GM23338 (cell line): ENCODE results near the gene NRG3. TPM values are rescaled to one million over a fixed set of nuclear protein-coding genes. Genes with fewer than 3 reads are reported as not detected.
"Not testable (repeated sequence)": the region's sequence is repeated elsewhere in the genome, so short reads cannot be mapped to it uniquely, and the experiment has no call there.

Source experiments
- ATAC-seq: fragments of 200-7000 bp; cut with Tn5 transposase; 3 replicates; pipeline ENCODE4 v1.9.1; 2020
- DNase-seq: peaks from one replicate; pipeline ENCODE4 v3.0.0-alpha.2; 2015; ENCODE audit warnings: low spot score
- H2AFZ ChIP-seq: fragments of 200-600 bp; sonication (generic); 2 replicates; pipeline ENCODE4 v1.8.0; 2016; ENCODE audit warnings: antibody characterized with exemption, mild to moderate bottlenecking, moderate library complexity
- H3F3A ChIP-seq: fragments of 200-600 bp; sonication (generic); replicated peaks from 2 replicates; pipeline ENCODE4 v1.8.0; 2017; ENCODE audit warnings: antibody characterized with exemption, mixed run types, low read depth
- H3K27ac ChIP-seq: fragments of 200-600 bp; sonication (generic); 2 replicates; pipeline ENCODE4 v1.6.1; 2016; ENCODE audit warnings: low read depth
- H3K27me3 ChIP-seq: fragments of 200-600 bp; sonication (generic); 2 replicates; pipeline ENCODE4 v1.8.0; 2016; ENCODE audit warnings: mild to moderate bottlenecking, mixed run types, moderate library complexity; ENCODE audit not compliant: insufficient read depth
- H3K36me3 ChIP-seq: fragments of 200-600 bp; sonication (generic); 2 replicates; pipeline ENCODE4 v1.8.0; 2016; ENCODE audit warnings: mild to moderate bottlenecking; ENCODE audit not compliant: insufficient read depth
- H3K4me1 ChIP-seq: fragments of 200-600 bp; sonication (generic); 2 replicates; pipeline ENCODE4 v1.8.0; 2016; ENCODE audit warnings: mild to moderate bottlenecking, moderate library complexity; ENCODE audit not compliant: insufficient read depth
- H3K4me2 ChIP-seq: fragments of 200-600 bp; sonication (generic); 2 replicates; pipeline ENCODE4 v1.7.1; 2017; ENCODE audit warnings: mixed run types
- H3K4me3 ChIP-seq: fragments of 200-600 bp; sonication (generic); 2 replicates; pipeline ENCODE4 v1.6.1; 2016; ENCODE audit warnings: mixed run types
- H3K79me2 ChIP-seq: fragments of 200-600 bp; sonication (generic); replicated peaks from 2 replicates; pipeline ENCODE4 v1.8.0; 2017; ENCODE audit warnings: mild to moderate bottlenecking; ENCODE audit not compliant: insufficient read depth
- H3K9me2 ChIP-seq: fragments of 200-600 bp; sonication (generic); 2 replicates; pipeline ENCODE4 v1.8.0; 2017; ENCODE audit not compliant: insufficient read depth
- H4K20me1 ChIP-seq: fragments of 200-600 bp; sonication (generic); replicated peaks from 2 replicates; pipeline ENCODE4 v1.8.0; 2017; ENCODE audit warnings: mild to moderate bottlenecking; ENCODE audit not compliant: insufficient read depth
- H3K27ac Mint-ChIP-seq: 2 replicates; pipeline ENCODE4 v1.8.0; 2020; ENCODE audit warnings: inconsistent platforms, mild to moderate bottlenecking, moderate library complexity, mixed read lengths
- H3K27me3 Mint-ChIP-seq: 3 replicates; pipeline ENCODE4 v1.8.0; 2022; ENCODE audit warnings: low read depth, mild to moderate bottlenecking, moderate library complexity, mixed read lengths, inconsistent platforms; ENCODE audit not compliant: insufficient read depth, poor library complexity
- H3K36me3 Mint-ChIP-seq: 3 replicates; pipeline ENCODE4 v1.8.0; 2021; ENCODE audit warnings: low read depth, mild to moderate bottlenecking, inconsistent platforms, moderate library complexity, mixed read lengths
- H3K4me1 Mint-ChIP-seq: 3 replicates; pipeline ENCODE4 v1.8.0; 2020; ENCODE audit warnings: mild to moderate bottlenecking, inconsistent platforms, mixed read lengths
- H3K4me3 Mint-ChIP-seq: 3 replicates; pipeline ENCODE4 v1.8.0; 2021; ENCODE audit warnings: moderate library complexity, mild to moderate bottlenecking, inconsistent platforms, mixed read lengths
- H3K9me3 Mint-ChIP-seq: 3 replicates; pipeline ENCODE4 v1.8.0; 2020; ENCODE audit warnings: moderate library complexity, mild to moderate bottlenecking, inconsistent platforms, mixed read lengths
- CREB1 ChIP-seq: fragments of 250-450 bp; sonication (Bioruptor Pico); IDR thresholded peaks from 2 replicates; pipeline ENCODE4 v1.5.0; 2020; ENCODE audit warnings: low read depth, mild to moderate bottlenecking, moderate library complexity
- EZH2 ChIP-seq: fragments of 200-600 bp; sonication (generic); IDR thresholded peaks from one replicate; pipeline ENCODE4 v1.8.0; 2017; ENCODE audit warnings: antibody characterized with exemption, mild to moderate bottlenecking, low read depth; ENCODE audit not compliant: unreplicated experiment
- EZH2phosphoT487 ChIP-seq: fragments of 200-600 bp; sonication (generic); IDR thresholded peaks from one replicate; pipeline ENCODE4 v1.8.1; 2018; ENCODE audit warnings: antibody characterized with exemption; ENCODE audit not compliant: unreplicated experiment
- POLR2AphosphoS5 ChIP-seq: IDR thresholded peaks from 2 replicates; pipeline ENCODE4 v1.6.1; 2016; ENCODE audit warnings: antibody characterized with exemption, low read depth
- STAT1 ChIP-seq: IDR thresholded peaks from one replicate; pipeline ENCODE4 v1.6.1; 2016; ENCODE audit warnings: antibody characterized with exemption; ENCODE audit not compliant: unreplicated experiment
- ZNF331 ChIP-seq: fragments of 250-450 bp; sonication (Bioruptor Pico); IDR thresholded peaks from 2 replicates; pipeline ENCODE4 v1.5.0; 2020; ENCODE audit warnings: low read depth, mild to moderate bottlenecking, moderate library complexity
- polyA plus RNA-seq: library from polyadenylated mRNA; unstranded; fragments of >200 nt; fragmentation: Nextera tagmentation; extraction: Ambion mirVana; gene quantifications from 2 replicates; pipeline ENCODE4 v1.2.1, GENCODE V29; 2016
- total RNA-seq: library from RNA; depleted of rRNA; stranded (reverse); fragments of >200 nt; shearing (Covaris generic); gene quantifications from 2 replicates; pipeline ENCODE4 v1.2.3, GENCODE V29; 2014
- TF ChIP-seq, protein P1 (sequence below), 2 experiments: fragments of 200-600 bp in 1 of 2; sonication (generic) in 1 of 2; conservative IDR thresholded peaks; 2 replicates each; pipeline versions ENCODE4 v1.5.1 to v1.6.1; 2016 to 2017; ENCODE audit warnings: antibody characterized with exemption in 2 of 2, low read depth in 2 of 2, mild to moderate bottlenecking in 2 of 2, moderate library complexity in 1 of 2
- TF ChIP-seq, protein P2 (sequence below): IDR thresholded peaks from one replicate; pipeline ENCODE4 v1.6.1; 2018; ENCODE audit warnings: antibody characterized with exemption; ENCODE audit not compliant: unreplicated experiment
- TF ChIP-seq, protein P3 (sequence below): IDR thresholded peaks from 2 replicates; pipeline ENCODE4 v1.6.1; 2016; ENCODE audit warnings: antibody characterized with exemption

The NRG3 gene
- total and polyA plus RNA-seq, 2 experiments from 2014 or later: 1.9 to 3.9 TPM

DNA sequence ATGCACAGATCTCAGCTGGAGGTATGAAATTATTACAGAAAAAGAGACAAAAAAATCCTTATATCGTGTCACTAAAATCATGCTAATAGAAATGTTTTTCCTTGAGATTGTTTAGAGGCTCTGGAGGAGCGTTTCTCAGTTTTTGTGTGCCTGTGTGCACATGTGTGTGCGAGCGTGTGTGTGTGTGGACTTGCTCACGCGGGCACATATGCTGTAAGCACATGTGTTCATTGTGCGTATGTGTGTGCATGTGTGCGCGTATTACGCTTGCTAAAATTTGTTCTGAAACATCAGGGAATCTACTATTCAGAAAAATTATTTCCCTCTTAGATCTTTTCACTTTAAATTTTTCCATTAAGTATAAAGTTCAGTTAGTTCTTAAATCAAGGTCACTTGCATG, 1111.2 kb downstream of the NRG3 start (continued):
- TF ChIP-seq POLR2AphosphoS5 (no peak), ZNF331 (CRISPR knock-in tag) (no peak), STAT1 (no peak), CREB1 (CRISPR knock-in tag) (no peak), EZH2phosphoT487 (no peak)
- TF ChIP-seq, protein P1, sequence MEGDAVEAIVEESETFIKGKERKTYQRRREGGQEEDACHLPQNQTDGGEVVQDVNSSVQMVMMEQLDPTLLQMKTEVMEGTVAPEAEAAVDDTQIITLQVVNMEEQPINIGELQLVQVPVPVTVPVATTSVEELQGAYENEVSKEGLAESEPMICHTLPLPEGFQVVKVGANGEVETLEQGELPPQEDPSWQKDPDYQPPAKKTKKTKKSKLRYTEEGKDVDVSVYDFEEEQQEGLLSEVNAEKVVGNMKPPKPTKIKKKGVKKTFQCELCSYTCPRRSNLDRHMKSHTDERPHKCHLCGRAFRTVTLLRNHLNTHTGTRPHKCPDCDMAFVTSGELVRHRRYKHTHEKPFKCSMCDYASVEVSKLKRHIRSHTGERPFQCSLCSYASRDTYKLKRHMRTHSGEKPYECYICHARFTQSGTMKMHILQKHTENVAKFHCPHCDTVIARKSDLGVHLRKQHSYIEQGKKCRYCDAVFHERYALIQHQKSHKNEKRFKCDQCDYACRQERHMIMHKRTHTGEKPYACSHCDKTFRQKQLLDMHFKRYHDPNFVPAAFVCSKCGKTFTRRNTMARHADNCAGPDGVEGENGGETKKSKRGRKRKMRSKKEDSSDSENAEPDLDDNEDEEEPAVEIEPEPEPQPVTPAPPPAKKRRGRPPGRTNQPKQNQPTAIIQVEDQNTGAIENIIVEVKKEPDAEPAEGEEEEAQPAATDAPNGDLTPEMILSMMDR (conservative IDR thresholded peaks at IDR 0.05; ENCODE audit: low read depth in 2 of 2): no peak
- TF ChIP-seq, protein P2, sequence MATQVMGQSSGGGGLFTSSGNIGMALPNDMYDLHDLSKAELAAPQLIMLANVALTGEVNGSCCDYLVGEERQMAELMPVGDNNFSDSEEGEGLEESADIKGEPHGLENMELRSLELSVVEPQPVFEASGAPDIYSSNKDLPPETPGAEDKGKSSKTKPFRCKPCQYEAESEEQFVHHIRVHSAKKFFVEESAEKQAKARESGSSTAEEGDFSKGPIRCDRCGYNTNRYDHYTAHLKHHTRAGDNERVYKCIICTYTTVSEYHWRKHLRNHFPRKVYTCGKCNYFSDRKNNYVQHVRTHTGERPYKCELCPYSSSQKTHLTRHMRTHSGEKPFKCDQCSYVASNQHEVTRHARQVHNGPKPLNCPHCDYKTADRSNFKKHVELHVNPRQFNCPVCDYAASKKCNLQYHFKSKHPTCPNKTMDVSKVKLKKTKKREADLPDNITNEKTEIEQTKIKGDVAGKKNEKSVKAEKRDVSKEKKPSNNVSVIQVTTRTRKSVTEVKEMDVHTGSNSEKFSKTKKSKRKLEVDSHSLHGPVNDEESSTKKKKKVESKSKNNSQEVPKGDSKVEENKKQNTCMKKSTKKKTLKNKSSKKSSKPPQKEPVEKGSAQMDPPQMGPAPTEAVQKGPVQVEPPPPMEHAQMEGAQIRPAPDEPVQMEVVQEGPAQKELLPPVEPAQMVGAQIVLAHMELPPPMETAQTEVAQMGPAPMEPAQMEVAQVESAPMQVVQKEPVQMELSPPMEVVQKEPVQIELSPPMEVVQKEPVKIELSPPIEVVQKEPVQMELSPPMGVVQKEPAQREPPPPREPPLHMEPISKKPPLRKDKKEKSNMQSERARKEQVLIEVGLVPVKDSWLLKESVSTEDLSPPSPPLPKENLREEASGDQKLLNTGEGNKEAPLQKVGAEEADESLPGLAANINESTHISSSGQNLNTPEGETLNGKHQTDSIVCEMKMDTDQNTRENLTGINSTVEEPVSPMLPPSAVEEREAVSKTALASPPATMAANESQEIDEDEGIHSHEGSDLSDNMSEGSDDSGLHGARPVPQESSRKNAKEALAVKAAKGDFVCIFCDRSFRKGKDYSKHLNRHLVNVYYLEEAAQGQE: no peak
- TF ChIP-seq, protein P3, sequence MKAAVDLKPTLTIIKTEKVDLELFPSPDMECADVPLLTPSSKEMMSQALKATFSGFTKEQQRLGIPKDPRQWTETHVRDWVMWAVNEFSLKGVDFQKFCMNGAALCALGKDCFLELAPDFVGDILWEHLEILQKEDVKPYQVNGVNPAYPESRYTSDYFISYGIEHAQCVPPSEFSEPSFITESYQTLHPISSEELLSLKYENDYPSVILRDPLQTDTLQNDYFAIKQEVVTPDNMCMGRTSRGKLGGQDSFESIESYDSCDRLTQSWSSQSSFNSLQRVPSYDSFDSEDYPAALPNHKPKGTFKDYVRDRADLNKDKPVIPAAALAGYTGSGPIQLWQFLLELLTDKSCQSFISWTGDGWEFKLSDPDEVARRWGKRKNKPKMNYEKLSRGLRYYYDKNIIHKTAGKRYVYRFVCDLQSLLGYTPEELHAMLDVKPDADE: no peak

- not testable (repeated sequence) for H3K27ac ChIP-seq, H3K79me2 ChIP-seq, H3K4me1 Mint-ChIP-seq, H3K27me3 ChIP-seq, H3K9me3 Mint-ChIP-seq, H3K4me3 ChIP-seq, H3F3A ChIP-seq, ATAC-seq, H3K36me3 Mint-ChIP-seq, H4K20me1 ChIP-seq, H3K4me3 Mint-ChIP-seq, H3K9me2 ChIP-seq, H3K27ac Mint-ChIP-seq, H3K4me2 ChIP-seq, H3K4me1 ChIP-seq, DNase-seq, H3K36me3 ChIP-seq, H2AFZ ChIP-seq, H3K27me3 Mint-ChIP-seq
Measured at GRCh38 chr10:83006479-83006878, 1131.5 kb downstream of the NRG3 start.

- H3K4me3 Mint-ChIP-seq: no peak overlapping the region
- Histone ChIP-seq H3K4me2 (no peak overlapping the region), H3F3A (no peaks in the 10 kb centered on the region), H3K36me3 (no peaks in the 10 kb centered on the region), H3K9me2 (peaks cover 7% of the 10 kb centered on the region; the same call in 1 of the 2 replicates), H3K4me1 (peaks cover 2% of the 10 kb centered on the region; the same call in 1 of the 2 replicates), H3K27ac (no peak overlapping the region), H3K79me2 (no peaks in the 10 kb centered on the region), H3K4me3 (no peak overlapping the region), H4K20me1 (no peaks in the 10 kb centered on the region), H3K27me3 (no peaks in the 10 kb centered on the region), H2AFZ (no peak overlapping the region)
- H3K27me3 Mint-ChIP-seq: peaks cover 1% of the 10 kb centered on the region
- ATAC-seq: no peak
- peaks cover 4% of the 10 kb centered on the region for H3K4me1 Mint-ChIP-seq
- no peak overlapping the region for H3K27ac Mint-ChIP-seq
- no peak for DNase-seq
- H3K36me3 Mint-ChIP-seq: no peaks in the 10 kb centered on the region
- H3K9me3 Mint-ChIP-seq: no peaks in the 10 kb centered on the region
- TF ChIP-seq, protein P3: no peak
- TF ChIP-seq ZNF331 (CRISPR knock-in tag) (no peak), EZH2 (no peak), CREB1 (CRISPR knock-in tag) (no peak), EZH2phosphoT487 (no peak), POLR2AphosphoS5 (no peak)
Measured at GRCh38 chr10:83007510-83007909, 1132.5 kb downstream of the NRG3 start.
